Measurements from ENCODE around the gene MGAT5.

GRCh38 chr2:134206031-134206430, 47.8 kb upstream of the MGAT5 start:
- no peak for TF ChIP-seq ZFP30 (CRISPR knock-in tag; IDR thresholded peaks at IDR 0.05)
- no peak for TF ChIP-seq ZNF70 (CRISPR knock-in tag; IDR thresholded peaks at IDR 0.05)
- no peak for TF ChIP-seq ZNF565 (CRISPR knock-in tag; conservative IDR thresholded peaks at IDR 0.05; ENCODE audit: low read depth)
- TF ChIP-seq CREB5 (CRISPR knock-in tag; IDR thresholded peaks at IDR 0.05; ENCODE audit: low read depth) = no peak
- TF ChIP-seq GLIS3 (CRISPR knock-in tag; IDR thresholded peaks at IDR 0.05) = no peak
- no peak for TF ChIP-seq ZFP3 (CRISPR knock-in tag; IDR thresholded peaks at IDR 0.05)
- TF ChIP-seq ZNF8 (CRISPR knock-in tag; IDR thresholded peaks at IDR 0.05) = no peak
- no peak for TF ChIP-seq RARB (CRISPR knock-in tag; IDR thresholded peaks at IDR 0.05)
- no peak for TF ChIP-seq PATZ1 (CRISPR knock-in tag; IDR thresholded peaks at IDR 0.05; ENCODE audit: borderline replicate concordance)
- TF ChIP-seq BACH2 (CRISPR knock-in tag; IDR thresholded peaks at IDR 0.05; ENCODE audit: borderline replicate concordance) = no peak
